Mucosa of descending colon (tissue), 3 donors: ENCODE data around the gene COL19A1. TPM values are rescaled to one million over a fixed set of nuclear protein-coding genes. Genes with fewer than 3 reads are reported as not detected.

Experiments
- ATAC-seq: fragments of 200-7000 bp; cut with Tn5 transposase; one replicate; pipeline ENCODE4 v1.9.1; 2020; ENCODE audit warnings: mild to moderate bottlenecking, moderate library complexity
- DNase-seq, 3 donors: peaks; one replicate each; pipeline ENCODE4 v3.0.0-alpha.2; 2020
- H3K36me3 ChIP-seq: fragments of 200-600 bp; one replicate; pipeline ENCODE4 v1.8.0; 2021; ENCODE audit warnings: low read depth, mild to moderate bottlenecking
- H3K4me1 ChIP-seq: fragments of 200-600 bp; one replicate; pipeline ENCODE4 v1.8.0; 2021; ENCODE audit warnings: low read depth, mild to moderate bottlenecking
- H3K4me3 ChIP-seq: fragments of 200-600 bp; one replicate; pipeline ENCODE4 v1.8.0; 2021; ENCODE audit warnings: mild to moderate bottlenecking
- H3K9me3 ChIP-seq: fragments of 200-600 bp; one replicate; pipeline ENCODE4 v1.8.0; 2021; ENCODE audit warnings: mild to moderate bottlenecking
- CTCF ChIP-seq: fragments of 200-600 bp; IDR thresholded peaks from one replicate; pipeline ENCODE4 v1.8.0; 2022; ENCODE audit warnings: antibody characterized with exemption, mild to moderate bottlenecking
- intact Hi-C, 2 donors: fragments of 100-400 bp; cut with DNase I in 1 of 2; cut with micrococcal nuclease in 1 of 2; formaldehyde crosslinking; loops; one replicate each; pipeline versions ENCODE4 v1.11.0 to v1.11.1; 2022; cut with DNase I, micrococcal nuclease
- total RNA-seq, 3 donors: library from RNA; stranded (reverse); fragmentation: NEBNext Ultra II Directional in 2 of 3; extraction: Animal tissue kit (Norgen Biotek cat#: 25700) in 2 of 3; gene quantifications; one replicate each; pipeline versions ENCODE4 v1.2.1 to v1.2.4, GENCODE V29; 2021 to 2023
- donor health status: DM: no; HTN: no; CAD: no; lungs with moderate emphysema.
- donor health status: DM: no; HTN: no; CAD: no.
- donor health status: DM: no; HTN: yes; CAD: no.

Gene COL19A1
- total RNA-seq, 3 donors from 2014 or later: 0.19 to 0.49 (median 0.24) TPM

GRCh38 chr6:69942485-69942884 lies 76.1 kb downstream of the COL19A1 start:
- no peaks in the 10 kb centered on the region for H3K4me1 ChIP-seq
- no peak for DNase-seq
- no peak for TF ChIP-seq CTCF
- intact Hi-C loops: no loop called here
- no peak for ATAC-seq
- H3K4me3 ChIP-seq: no peak overlapping the region
- H3K9me3 ChIP-seq: no peaks in the 10 kb centered on the region
- H3K36me3 ChIP-seq: no peaks in the 10 kb centered on the region

GRCh38 chr6:69945192-69945591 lies 78.8 kb downstream of the COL19A1 start:
- Histone ChIP-seq H3K4me1 (no peaks in the 10 kb centered on the region), H3K36me3 (no peaks in the 10 kb centered on the region), H3K9me3 (no peaks in the 10 kb centered on the region), H3K4me3 (no peak overlapping the region)
- no peak for DNase-seq
- TF ChIP-seq CTCF: no peak
- intact Hi-C loops: no loop called here
- no peak for ATAC-seq

- Histone ChIP-seq H3K36me3 (no peaks in the 10 kb centered on the region), H3K9me3 (no peaks in the 10 kb centered on the region), H3K4me1 (no peaks in the 10 kb centered on the region), H3K4me3 (no peak overlapping the region)
- DNase-seq (no peak), ATAC-seq (no peak)
- intact Hi-C loops: no loop called here
- TF ChIP-seq CTCF: no peak
Observed at GRCh38 chr6:69948479-69949114, 82.2 kb downstream of the COL19A1 start.

GRCh38 chr6:69953491-69953890 lies 87.1 kb downstream of the COL19A1 start:
- Histone ChIP-seq H3K4me3 (no peak overlapping the region), H3K9me3 (no peaks in the 10 kb centered on the region), H3K36me3 (no peaks in the 10 kb centered on the region), H3K4me1 (no peaks in the 10 kb centered on the region)
- ATAC-seq (no peak), DNase-seq (no peak)
- intact Hi-C loops: no loop called here
- no peak for TF ChIP-seq CTCF

GRCh38 chr6:69954733-69955132 lies 88.4 kb downstream of the COL19A1 start:
- H3K4me3 ChIP-seq: no peak overlapping the region
- no peaks in the 10 kb centered on the region for H3K36me3 ChIP-seq
- H3K9me3 ChIP-seq: no peaks in the 10 kb centered on the region
- intact Hi-C loops: no loop called here
- DNase-seq: no peak
- H3K4me1 ChIP-seq: no peaks in the 10 kb centered on the region
- TF ChIP-seq CTCF: no peak
- no peak for ATAC-seq

GRCh38 chr6:69957985-69958559 lies 91.7 kb downstream of the COL19A1 start:
- DNase-seq (no peak), ATAC-seq (no peak)
- intact Hi-C loops: no loop called here
- no peak overlapping the region for H3K4me3 ChIP-seq
- TF ChIP-seq CTCF: no peak
- H3K4me1 ChIP-seq: no peaks in the 10 kb centered on the region
- no peaks in the 10 kb centered on the region for H3K36me3 ChIP-seq
- H3K9me3 ChIP-seq: no peaks in the 10 kb centered on the region
